SHP77 treated with DMSO at 0.1 percent for 48 hours (cell line): ENCODE data around the gene SLC37A1.
"Not testable (repeated sequence)": the region's sequence is repeated elsewhere in the genome, so short reads cannot be mapped to it uniquely, and the experiment has no call there.

Experiments used
- DNase-seq: peaks from one replicate; lab custom pipeline; 2025; lab: John Stamatoyannopoulos, UW

Gene SLC37A1

DNA sequence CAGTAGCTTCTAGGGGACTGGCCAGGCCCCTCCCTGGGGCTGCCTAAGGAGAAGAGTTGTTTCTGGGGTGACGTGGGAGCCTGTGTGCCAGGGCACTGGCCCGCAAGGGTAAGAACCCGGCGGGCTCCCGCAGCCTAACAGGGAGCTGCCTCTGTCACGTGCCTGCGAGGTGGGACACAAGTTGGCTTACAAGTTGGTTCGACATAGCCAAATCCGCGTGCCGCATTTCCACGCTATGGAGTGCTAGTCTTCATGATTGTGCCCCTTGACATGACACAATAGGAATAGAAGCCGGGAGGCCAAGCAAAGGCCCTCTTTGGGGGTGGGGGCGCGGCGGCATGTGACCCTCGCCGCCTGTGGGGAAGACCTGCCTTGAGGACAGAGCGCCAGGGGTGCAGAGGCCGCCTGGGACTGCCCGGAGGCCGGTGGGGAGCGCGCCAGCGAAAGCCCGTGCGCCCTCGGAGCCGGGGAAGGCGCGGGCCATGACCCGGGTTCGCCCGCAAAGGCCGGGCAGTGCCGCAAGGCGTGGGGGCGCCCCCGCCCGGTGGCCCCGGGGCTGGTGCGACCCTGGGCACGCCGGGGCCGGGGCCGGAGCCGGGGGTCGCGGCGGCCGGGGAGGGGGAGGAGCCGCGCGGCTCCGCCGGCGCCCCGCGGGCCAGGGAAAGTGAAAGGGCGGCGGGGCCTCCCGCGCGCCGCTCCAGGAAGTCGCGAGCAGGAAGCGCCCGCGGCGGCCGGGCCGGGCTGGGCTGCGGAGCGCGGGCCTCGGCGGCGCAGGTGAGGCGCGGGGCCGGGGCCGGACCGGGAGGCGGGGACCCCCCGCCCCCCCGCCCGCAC, at the start of gene SLC37A1:
Gene SLC37A1 (plus strand): TSS at position 702 of the 834 bp plus-strand sequence. CDS start 4,603 bp downstream, outside the sequence.
- no peak for DNase-seq

DNA sequence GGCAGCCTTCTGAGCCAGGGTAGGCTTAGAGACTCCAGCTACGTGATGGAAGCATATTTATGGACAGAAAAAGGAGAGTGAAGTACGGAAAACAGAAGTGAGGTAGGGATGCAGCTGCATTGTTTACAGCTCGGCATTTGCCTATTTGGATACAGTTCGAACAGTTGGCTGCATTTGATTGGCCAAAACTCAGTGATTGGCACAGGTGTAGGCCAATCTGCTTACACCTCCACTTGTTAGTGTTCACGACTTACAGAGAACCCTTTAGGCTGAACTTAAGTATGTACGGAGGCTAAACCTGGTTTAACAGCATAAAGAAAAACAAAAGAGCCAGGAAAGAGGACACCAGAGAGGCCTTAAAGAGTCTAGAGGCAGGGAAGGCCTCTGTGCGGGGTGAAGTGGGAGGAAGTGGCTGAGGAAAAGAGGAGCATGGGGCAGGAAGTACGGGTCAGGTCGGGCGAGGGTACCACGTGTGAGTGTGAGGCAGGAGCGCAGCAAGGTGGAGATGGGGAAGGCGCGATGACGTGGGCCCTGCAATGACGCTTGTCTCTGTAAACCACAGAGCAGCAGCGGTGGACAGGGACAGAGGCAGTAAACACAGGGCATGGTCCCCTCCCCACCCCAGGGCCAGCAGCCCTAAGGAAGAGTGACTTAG, 49.7 kb upstream of the SLC37A1 start:
- DNase-seq = no peak

GRCh38 chr21:42465008-42465802, 48.4 kb upstream of the SLC37A1 start:
- no peak for DNase-seq

DNA sequence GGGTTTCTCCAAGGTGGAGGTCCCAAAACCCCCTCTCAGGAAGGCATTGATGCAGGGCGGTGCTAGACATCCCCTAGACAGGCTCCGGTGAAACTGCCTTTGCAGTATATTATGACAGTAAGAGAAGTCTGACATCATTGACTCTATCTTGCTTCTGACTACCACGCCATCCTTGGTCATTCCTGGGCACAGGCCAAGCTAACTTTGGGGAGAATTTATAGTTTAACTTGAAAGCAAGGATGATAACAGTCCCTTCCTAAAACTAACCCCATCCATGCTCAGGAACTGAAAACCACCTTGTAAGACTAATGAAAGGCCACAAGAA, 47.9 kb upstream of the SLC37A1 start:
- DNase-seq = no peak

DNA sequence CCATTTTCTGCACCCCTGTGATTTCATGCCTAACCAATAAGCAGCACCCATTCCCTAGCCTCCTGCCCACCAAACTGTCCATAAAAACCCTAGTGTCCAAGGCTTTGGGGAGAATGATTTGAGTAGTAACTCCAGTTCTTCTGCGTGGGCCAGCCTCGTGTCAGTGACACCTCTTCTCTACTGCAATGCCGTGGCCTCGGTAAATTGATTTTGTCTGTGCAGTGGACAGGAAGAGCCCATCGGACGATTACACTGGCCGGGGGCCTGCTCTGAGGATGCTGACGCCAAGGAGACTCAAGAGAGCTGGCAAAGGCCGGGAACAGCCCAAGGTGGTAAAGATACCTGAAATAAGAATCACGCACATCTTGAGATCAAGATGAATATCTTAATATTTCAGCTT, 47.0 kb upstream of the SLC37A1 start:
- no peak for DNase-seq

DNA sequence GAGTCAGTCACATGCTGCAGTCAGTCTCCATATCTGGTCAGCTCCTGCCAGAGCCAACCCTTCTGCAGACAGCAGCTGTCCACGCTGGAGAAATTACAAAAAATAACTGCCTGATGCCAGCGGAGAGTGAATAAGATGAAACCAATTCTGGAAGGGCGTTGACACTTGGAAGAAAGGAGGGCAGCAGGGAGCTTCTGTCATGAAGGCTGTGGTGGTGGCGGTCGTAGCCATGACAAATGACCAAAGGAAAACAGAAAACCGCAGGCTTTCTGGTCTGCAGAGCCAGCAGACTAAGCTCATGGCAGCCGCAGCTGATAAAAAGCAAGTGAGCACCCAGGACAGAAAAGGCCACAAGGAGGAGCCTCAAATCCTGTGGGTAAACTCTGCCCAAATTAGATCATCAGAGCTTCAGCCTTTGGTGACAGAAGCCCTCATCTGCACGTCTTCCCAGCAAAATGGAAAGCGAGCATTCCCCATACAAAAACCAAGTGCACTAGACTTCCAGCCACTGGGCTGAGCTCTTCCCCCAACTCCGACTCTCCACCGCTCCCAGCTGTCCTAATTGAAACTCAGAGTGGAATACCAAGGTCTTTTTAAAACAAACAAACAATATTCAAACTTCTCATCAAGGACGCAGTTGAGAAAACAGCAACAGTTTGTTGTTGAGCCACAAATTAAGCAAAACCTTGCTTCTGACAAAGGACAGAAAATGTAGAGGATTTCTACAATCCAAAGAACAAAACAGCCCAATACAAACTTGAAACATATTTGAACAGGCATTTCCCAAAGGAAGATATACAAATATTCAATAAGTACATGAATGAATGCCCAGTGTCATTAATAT, 46.3 kb upstream of the SLC37A1 start:
- no peak for DNase-seq

GRCh38 chr21:42468491-42469131, 45.0 kb upstream of the SLC37A1 start:
- DNase-seq = no peak

DNA sequence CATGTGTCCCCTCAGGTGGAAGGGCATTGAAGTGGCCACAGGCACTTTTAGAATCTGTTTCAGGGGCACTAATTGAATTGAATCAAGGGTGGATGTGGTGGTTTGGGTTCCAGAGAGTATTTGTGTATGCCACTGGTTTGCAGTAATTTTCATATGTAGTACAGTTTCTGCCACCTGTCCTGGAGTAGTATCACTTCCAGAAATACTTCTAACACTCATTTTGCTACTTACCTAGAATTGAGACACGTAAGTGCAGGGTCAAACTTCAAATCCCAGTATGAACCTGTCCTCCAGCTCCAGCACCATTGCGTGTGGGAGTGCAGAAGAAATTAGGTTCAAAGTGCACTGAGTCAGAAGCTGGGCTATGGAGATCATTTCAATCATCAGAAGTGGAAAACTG, 44.4 kb upstream of the SLC37A1 start:
- DNase-seq = no peak

GRCh38 chr21:42469726-42470125, 43.9 kb upstream of the SLC37A1 start:
- DNase-seq = not testable (repeated sequence)

GRCh38 chr21:42471206-42471605, 42.4 kb upstream of the SLC37A1 start:
- no peak for DNase-seq

DNA sequence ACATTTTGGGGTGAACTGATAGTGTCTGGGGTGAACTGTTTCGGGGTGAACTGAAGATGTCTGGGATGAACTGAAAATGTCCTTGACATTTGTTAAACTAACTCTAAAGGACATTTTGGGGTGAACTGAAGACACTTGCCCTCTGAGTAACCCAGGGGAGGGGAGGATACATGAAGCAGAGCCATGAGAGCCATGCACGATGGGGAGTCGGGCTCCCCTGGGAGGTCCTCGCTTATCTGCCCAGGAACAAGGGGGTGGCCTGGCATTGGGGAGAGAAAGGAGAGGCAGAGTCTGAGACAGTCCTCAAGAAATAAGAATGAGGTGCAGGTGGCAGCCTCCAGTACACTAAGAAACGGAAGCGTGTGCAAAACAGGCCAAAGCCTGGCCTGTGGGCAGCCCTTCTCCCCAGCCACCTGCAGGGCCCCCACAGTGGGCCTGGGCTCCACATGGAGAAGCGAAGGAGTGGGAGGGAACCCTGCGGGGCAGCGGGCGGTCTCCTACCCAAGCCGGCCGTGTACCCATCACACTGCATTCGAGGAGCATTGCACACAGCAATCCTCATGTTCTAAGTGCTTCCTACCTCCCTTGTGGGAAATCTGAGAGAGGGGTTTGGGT, 41.8 kb upstream of the SLC37A1 start:
- DNase-seq = no peak

GRCh38 chr21:42472521-42472920, 41.1 kb upstream of the SLC37A1 start:
- no peak for DNase-seq

GRCh38 chr21:42473498-42474042, 40.1 kb upstream of the SLC37A1 start:
- DNase-seq = no peak

DNA sequence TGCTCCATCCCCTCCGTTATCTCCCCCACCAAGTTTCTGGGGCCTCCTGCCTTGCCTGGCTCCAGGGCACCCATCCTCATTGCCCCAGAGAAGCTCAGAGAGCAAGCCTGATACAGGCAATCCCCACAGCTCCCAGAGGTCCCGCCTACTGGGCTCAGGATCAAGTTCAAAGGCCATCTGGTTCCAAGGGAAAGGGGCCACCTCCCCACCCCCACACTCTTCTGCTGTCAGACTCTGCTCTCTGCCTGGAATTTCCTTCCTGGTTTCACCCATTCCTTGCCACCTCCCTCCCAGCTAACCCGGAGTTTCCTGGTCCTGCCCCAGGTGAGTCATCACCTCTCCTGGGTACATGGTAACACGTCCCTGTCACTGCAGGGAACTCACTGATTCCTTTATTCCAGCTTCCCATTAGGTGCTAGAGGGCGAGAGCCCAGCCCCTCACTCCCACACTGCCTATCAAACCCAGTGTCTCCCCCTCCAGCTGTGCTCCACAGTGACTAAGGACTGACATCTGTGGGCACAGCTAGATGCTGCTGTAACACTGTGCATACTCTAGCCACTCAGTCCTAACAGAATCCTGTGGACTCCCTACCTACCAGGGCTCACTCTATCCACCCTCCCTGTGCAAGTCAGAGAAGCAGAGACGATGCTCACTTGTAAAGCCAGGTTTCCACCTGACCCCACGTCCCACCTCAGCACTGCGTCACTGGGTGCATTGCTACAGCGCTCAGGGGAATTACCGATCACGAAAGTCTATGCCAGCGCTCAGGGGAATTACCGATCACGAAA, 39.4 kb upstream of the SLC37A1 start:
- no peak for DNase-seq

GRCh38 chr21:42475036-42475435, 38.6 kb upstream of the SLC37A1 start:
- no peak for DNase-seq

- DNase-seq = no peak
Measured at GRCh38 chr21:42475526-42476387, 37.9 kb upstream of the SLC37A1 start.

GRCh38 chr21:42476388-42477331, 37.0 kb upstream of the SLC37A1 start:
- DNase-seq = no peak

- DNase-seq = no peak
Measured at GRCh38 chr21:42478504-42478903, 35.1 kb upstream of the SLC37A1 start.
